Right ventricle myocardium superior (tissue), 1 donor: ENCODE results near the gene RGS18. TPM values are rescaled to one million over a fixed set of nuclear protein-coding genes. Genes with fewer than 3 reads are reported as not detected.
"Not testable (repeated sequence)": the region's sequence is repeated elsewhere in the genome, so short reads cannot be mapped to it uniquely, and the experiment has no call there.

Source experiments
- ATAC-seq: fragments of 200-7000 bp; cut with Tn5 transposase; one replicate; pipeline ENCODE4 v1.9.1; 2020; ENCODE audit warnings: mild to moderate bottlenecking; ENCODE audit not compliant: poor library complexity
- DNase-seq: peaks from one replicate; pipeline ENCODE4 v3.0.0-alpha.2; 2020
- intact Hi-C: fragments of 100-400 bp; cut with DNase I; formaldehyde crosslinking; loops from one replicate; pipeline ENCODE4 v1.11.2; 2022
- long read RNA-seq: library from polyadenylated mRNA; unstranded; transcript quantifications from one replicate; pipeline ENCODE4 v2.0.0, GENCODE V29; 2021
- total RNA-seq: library from RNA; stranded (reverse); fragmentation: NEBNext Ultra II Directional; extraction: Animal tissue kit (Norgen Biotek cat#: 25700); gene quantifications from one replicate; pipeline ENCODE4 v1.2.1, GENCODE V29; 2021
- donor health status: DM: no; HTN: yes; CAD: no; lungs with severe emphysema.

Gene RGS18
- total RNA-seq = 0.91 TPM
- long read RNA-seq, partial matches to known transcripts = 0 of 1 reads
- long read RNA-seq, other reads (novel, unspliced or antisense) = 0 of 1 reads

DNA sequence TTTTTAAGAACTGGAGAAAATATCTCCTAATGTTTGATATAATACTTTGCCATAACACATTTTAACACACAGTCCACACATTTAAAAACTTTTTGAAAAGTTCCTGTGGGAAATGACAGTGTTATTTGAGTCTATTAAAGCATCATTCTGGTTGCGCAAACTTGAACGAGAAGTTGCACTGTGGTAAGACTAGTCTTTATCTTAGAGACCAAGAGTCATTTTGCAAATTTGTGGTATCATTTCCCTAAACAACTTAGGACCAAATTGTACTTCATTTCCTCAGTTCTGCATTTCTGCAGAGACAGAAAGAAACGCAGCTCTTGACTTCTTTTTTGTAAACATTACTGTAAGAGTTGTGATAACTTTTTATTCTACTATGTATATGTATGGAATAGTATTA is at the start of gene RGS18:
TSS of gene RGS18 (plus strand) at position 282 of the 400 bp plus-strand sequence. CDS start 176 bp downstream, outside the sequence.
- DNase-seq = no peak
- ATAC-seq = peak; percentile 63
- intact Hi-C loops = no loop called here

DNA sequence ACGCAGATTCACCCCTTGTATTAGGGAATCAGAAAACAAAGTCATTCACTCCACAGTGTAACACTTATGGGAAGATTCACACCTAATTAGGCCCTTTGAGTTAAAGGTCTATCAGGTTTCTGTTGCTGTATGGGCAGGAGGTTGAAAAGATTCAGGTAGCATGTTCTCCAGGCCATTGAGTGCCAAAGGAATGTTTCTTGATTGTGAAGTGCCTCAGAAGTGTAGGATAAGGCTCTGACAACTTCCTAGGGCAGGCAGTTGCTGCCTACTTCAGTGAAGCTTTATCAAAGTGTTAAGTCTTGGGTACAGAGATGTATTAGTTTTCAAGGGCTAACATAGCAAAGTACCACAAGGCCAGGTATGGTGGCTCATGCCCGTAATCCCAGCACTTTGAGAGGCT is 48.7 kb upstream of the RGS18 start:
- ATAC-seq (no peak), DNase-seq (no peak)
- intact Hi-C loops = no loop called here

GRCh38 chr1:192115000-192115399 is 43.3 kb upstream of the RGS18 start:
- DNase-seq (no peak), ATAC-seq (no peak)
- intact Hi-C loops = no loop called here

- ATAC-seq = no peak
- DNase-seq = no peak
- intact Hi-C loops = no loop called here
Observed at GRCh38 chr1:192118881-192119405, 39.3 kb upstream of the RGS18 start.

GRCh38 chr1:192119701-192120100 is 38.6 kb upstream of the RGS18 start:
- ATAC-seq (no peak), DNase-seq (no peak)
- intact Hi-C loops = no loop called here

DNA sequence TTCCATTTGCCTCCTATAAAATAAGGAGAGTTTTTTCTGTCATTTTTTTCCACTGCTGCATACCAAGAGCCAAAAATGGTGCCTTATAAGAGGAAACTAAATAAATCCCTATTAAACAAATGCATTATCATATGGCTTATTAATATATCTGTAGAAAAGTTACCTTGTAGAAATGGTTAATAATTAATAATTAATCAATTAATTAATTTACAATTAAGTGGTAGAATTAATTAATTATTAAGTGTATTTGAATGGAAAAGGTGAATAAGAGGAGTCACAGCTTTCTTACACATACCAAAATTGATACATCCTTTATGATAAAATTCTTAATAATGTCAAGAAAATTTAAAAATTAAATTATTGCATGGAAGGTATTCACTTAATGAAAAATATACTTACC is 35.6 kb upstream of the RGS18 start:
- intact Hi-C loops = no loop called here
- no peak for DNase-seq
- ATAC-seq = no peak

- no peak for DNase-seq
- intact Hi-C loops = no loop called here
- ATAC-seq = no peak
Observed at GRCh38 chr1:192123212-192123611, 35.0 kb upstream of the RGS18 start.

DNA sequence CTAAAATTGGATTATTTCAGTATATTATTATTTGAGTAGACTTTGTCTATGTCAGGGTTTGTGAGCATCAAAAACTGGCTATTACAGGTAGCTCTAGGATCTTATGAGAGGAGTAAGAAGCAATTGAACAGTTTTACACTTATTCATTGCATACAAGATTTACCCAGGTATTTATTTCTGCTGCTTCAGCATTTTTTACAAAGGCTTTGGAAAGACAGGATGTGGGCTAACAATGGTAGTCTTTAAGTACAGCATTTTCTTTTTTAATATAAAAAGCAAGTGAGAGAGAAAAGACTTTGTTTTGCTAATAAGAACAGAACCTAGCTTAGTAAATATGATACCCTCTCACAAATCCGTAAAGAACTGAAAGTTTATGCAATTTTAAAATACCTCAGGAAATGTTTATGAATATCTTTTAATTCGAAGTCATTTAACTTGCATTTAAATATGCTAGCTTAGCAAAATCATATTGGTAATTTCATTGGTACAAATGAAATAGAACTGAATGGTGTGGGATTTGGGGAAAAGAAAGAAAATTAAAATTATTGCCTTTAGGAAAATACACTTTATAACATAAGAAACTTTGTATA is 32.1 kb upstream of the RGS18 start:
- no peak for DNase-seq
- intact Hi-C loops = no loop called here
- no peak for ATAC-seq

DNA sequence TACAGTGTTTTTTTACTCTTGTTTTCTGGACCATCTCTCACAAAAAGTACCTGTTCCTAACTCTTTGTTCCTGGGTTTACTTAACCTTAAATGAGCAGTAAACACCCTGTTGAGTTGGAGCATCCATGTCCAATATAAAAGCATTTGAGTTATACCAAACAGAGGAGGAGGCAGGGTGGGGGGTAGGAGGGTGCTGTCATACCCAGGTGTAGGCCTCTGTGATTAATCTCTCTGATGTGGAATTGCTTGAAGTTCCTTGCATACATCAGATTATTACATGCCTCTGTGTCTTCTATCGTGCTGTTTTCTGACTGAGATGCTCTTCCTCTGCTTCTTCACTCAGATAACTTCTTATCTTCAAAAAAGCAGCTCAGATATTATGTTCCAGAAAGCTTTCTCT is 28.1 kb upstream of the RGS18 start:
- ATAC-seq (no peak), DNase-seq (no peak)
- intact Hi-C loops = no loop called here

DNA sequence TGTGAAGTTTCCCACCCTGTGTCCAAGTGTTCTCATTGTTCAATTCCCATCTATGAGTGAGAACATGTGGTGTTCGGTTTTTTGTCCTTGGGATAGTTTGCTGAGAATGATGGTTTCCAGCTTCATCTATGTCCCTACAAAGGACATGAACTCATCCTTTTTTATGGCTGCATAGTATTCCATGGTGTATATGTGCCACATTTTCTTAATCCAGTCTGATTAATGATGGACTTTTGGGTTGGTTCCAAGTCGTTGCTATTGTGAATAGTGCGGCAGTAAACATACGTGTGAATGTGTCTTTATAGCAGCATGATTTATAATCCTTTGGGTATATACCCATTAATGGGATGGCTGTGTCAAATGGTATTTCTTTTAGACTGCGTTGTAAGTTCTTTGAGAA is 27.4 kb upstream of the RGS18 start:
- intact Hi-C loops, ATAC-seq, DNase-seq: not testable (repeated sequence)

DNA sequence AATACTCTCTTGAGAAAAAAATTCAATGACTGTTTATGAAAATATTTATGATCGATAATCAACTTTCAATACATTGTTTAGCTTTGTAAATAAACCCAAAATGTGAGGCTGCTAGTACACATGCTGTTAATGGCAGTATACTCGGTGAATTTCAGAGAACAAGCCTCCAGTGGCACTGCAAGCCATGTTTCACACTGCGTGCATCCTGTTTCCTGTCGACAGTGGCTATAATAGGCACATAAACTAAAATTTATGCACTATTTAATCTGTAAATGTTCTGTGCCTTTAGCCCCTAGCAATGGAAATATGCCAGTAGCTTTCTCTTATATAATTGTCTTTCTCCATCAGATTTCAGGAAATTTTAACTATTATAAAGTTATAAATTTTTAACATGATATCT is 26.3 kb upstream of the RGS18 start:
- DNase-seq = no peak
- ATAC-seq = no peak
- intact Hi-C loops = no loop called here

- DNase-seq (no peak), ATAC-seq (no peak)
- intact Hi-C loops = no loop called here
Observed at GRCh38 chr1:192133350-192133926, 24.8 kb upstream of the RGS18 start.

GRCh38 chr1:192140382-192140781 is 17.9 kb upstream of the RGS18 start:
- ATAC-seq = no peak
- DNase-seq = no peak
- intact Hi-C loops = no loop called here

- DNase-seq (no peak), ATAC-seq (no peak)
- intact Hi-C loops = no loop called here
Observed at GRCh38 chr1:192147221-192147620, 11.0 kb upstream of the RGS18 start.

GRCh38 chr1:192147696-192148095 is 10.6 kb upstream of the RGS18 start:
- intact Hi-C loops = no loop called here
- ATAC-seq (no peak), DNase-seq (no peak)

DNA sequence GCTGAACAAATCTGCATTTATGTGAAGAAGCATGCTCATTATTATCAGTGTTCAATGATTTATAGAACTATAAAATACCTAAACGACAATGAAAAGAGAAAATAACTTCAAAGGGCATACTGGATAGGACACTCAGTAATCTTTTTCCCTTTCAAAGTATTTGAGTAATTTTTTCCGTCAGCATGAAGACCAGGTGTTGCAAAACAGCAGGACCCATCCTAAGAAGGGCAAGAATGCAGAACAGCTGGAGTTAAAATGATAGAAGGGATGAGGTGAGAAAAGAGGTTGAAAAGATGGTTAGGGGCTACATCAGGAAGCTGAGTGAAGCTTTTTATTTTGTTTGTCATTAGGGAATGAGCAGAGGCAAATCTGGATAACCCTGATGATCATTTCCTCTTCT is 7.1 kb upstream of the RGS18 start:
- no peak for DNase-seq
- intact Hi-C loops = no loop called here
- ATAC-seq = no peak

DNA sequence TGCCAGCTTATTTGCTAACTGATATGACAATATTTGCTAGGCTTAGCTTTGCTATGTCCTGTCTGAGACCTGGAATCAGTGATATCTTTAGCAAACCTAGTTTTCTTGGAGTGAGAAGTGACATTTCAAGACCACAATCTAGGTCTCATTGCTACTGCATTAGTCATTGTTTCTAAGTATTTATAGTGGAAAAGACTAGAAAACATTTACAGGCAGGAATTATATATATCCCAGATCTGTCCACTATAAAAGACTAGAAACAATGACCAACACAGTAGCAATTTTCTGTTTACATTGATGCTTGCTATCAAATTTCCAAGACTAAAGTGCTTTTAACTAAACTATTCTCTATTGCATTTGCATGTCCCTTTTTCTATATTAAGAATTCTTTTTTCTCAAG is 5.0 kb upstream of the RGS18 start:
- no peak for DNase-seq
- intact Hi-C loops = no loop called here
- ATAC-seq = no peak

DNA sequence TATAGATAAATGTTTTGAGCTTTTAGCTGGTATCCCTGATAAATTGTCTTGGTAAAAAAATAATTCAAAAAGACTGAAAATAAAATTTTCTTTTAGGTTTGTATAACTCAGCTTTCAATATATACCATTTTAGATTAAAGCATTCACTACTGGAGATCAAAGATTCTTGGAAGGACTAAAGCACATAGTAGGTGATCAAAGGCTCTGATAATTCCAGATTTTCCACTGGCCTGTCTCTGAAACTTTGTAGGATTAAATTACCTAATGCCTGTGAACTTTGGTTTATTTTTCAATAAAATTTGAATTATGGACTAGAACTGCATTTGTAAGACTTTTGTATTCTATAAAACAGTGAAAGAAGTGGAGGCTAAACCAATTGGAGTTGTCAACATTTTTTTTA is 1.2 kb upstream of the RGS18 start:
- intact Hi-C loops = no loop called here
- no peak for ATAC-seq
- no peak for DNase-seq

DNA sequence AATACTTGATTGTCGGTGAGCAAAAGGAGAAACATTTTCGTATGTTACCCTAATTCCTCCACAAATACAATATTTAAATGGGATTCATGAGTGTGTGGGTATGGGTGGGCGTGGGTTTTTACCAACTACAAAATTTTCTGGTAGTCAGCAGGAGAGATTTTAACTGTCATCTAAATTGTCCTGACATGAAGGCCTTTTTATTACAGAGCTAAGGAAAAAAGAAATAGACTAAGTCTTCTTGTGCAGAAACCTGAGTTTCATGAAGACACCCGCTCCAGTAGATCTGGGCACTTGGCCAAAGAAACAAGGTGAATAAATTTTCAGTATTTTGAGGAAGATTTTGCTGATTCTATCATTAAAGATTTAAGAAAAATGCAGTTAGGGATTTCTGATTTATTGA is 752 bp downstream of the RGS18 start:
- ATAC-seq (no peak), DNase-seq (no peak)
- intact Hi-C loops = no loop called here

DNA sequence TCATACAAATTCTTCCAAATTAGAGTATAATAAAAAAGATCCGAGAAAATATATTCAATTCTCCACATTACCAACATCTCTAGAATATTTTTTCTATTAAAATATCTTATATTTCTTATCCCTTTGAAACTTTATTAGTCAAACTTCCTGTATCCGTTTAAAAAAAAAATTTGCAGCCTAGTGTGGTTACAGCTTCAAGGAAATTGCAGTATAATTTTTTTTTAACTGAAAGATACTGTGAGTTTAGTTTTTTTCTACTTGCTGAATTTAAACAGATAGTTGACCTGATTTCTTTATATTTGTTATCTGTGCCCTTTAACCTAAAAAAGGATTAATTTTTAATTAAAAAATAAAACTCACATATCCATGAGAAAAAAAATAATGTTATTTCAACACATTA is 1.5 kb downstream of the RGS18 start:
- intact Hi-C loops = no loop called here
- ATAC-seq = no peak

GRCh38 chr1:192160196-192160595 is 1.9 kb downstream of the RGS18 start:
- DNase-seq (no peak), ATAC-seq (no peak)
- intact Hi-C loops = no loop called here

More for the DNA sequence above, 1.5 kb downstream of the RGS18 start:
- no peak for DNase-seq
